Measurements from ENCODE around the gene TRABD2B.

DNA sequence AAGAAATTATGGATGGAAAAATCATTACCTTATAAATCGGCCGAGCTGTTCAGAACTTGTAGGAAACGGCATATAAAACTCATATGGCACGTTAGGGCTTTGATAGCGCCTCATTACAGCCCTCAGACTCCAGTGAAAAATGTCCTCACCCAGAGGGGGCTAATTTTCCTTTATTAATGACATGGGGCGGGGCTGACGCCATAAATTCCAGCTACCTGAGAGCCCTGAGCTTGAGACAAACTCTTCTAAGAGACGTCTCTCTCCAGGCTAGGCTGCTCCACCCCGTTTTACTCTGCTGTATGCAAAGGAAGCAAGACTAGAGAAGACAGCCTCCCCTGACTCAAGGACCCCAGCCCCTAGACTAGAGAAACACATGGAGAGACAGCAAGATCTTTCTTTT lies 149.4 kb downstream of the TRABD2B start:
- TF ChIP-seq POLR2AphosphoS5 (IDR thresholded peaks at IDR 0.05) (no peak), POLR2A (IDR thresholded peaks at IDR 0.05) (no peak)
- TF ChIP-seq, protein P1, sequence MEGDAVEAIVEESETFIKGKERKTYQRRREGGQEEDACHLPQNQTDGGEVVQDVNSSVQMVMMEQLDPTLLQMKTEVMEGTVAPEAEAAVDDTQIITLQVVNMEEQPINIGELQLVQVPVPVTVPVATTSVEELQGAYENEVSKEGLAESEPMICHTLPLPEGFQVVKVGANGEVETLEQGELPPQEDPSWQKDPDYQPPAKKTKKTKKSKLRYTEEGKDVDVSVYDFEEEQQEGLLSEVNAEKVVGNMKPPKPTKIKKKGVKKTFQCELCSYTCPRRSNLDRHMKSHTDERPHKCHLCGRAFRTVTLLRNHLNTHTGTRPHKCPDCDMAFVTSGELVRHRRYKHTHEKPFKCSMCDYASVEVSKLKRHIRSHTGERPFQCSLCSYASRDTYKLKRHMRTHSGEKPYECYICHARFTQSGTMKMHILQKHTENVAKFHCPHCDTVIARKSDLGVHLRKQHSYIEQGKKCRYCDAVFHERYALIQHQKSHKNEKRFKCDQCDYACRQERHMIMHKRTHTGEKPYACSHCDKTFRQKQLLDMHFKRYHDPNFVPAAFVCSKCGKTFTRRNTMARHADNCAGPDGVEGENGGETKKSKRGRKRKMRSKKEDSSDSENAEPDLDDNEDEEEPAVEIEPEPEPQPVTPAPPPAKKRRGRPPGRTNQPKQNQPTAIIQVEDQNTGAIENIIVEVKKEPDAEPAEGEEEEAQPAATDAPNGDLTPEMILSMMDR (IDR thresholded peaks at IDR 0.05), result no peak

Measured in prostate gland (tissue), 2 donors.